HG02885 (cell line): ENCODE data around the gene ANKS3.
A peak's percentile ranks its signal among the peaks of the same experiment; 100 is the strongest.
"Not testable (repeated sequence)": the region's sequence is repeated elsewhere in the genome, so short reads cannot be mapped to it uniquely, and the experiment has no call there.

Experiments
- ATAC-seq: cut with Tn5 transposase; IDR thresholded peaks from one replicate; pipeline ENCODE4 v1.9.1; 2021; ENCODE audit warnings: mild to moderate bottlenecking; ENCODE audit not compliant: unreplicated experiment, poor library complexity

ANKS3 gene

GRCh38 chr16:4760221-4760910 is 26.3 kb upstream of the ANKS3 start:
- no peak for ATAC-seq

- no peak for ATAC-seq
These were observed 21.6 kb upstream of the ANKS3 start for GRCh38 chr16:4755687-4756086.

DNA sequence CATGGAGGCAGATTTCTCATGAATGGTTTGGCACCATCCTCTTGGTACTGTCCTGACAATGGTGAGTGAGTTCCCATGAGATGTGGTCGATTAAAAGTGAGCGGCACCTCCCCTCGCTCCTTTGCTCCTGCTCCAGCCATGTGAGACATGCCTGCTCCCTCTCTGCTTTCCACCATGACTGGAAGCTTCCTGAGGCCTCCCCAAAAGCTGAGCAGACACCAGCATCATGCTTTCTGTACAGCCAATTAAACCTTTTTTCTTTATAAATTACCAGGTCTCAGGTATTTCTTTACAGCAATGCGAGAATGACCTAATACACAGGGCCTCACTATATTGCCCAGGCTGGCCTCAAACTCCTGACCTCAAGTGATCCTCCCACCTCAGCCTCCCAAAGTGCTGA is 20.8 kb upstream of the ANKS3 start:
- ATAC-seq = no peak

DNA sequence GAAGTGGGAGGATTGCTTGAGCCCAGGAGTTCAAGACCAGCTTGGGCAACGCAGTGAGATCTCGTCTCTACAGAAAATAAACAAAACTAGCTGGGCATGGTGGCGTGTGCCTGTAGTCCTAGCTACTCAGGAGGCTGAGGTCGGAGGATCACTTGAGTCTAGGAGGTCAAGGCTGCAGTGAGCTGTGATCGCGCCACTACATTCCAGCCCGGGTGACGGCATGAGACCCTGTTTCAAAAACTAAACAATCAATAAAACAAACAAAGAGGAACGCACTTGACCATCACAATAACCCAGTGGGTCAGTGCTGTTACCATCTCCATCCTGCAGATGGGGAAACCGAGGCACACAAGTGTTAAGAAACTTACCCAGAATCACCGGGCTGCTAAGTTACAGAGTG is 19.2 kb upstream of the ANKS3 start:
- ATAC-seq = no peak

DNA sequence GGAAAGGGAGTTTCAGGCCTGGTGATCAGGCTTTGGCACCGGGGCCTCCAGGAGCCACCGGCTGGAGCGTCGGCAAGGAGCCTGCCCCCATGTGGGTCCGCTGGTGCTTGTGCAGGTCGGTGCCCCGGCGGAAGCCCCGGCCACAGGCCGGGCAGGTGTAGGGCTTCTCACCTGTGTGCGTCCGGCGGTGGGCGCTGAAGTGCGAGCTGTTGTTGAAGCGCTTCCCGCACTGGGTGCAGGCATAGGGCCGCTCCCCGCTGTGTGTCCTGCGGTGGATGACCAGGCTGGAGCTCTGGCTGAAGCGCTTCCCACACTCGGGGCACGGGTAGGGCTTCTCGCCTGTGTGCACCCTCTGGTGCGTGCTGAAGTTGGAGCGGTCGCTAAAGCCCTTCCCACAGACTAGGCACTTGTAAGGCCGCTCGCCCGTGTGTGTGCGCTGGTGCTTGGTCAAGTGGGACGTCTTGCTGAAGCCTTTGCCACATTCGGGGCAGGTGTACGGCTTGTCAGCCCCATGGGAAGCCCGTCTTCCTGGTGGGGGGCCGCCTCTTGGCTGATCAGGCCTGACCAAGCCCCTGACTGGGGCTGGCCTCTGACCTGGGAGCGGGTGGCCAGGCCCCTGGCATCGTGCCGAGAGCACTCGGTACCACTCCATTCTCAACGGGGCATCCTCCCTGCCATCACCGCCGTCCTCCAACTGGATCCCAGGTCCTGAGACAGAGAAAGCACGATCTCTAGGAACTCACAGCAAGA is 18.5 kb upstream of the ANKS3 start:
- no peak for ATAC-seq

DNA sequence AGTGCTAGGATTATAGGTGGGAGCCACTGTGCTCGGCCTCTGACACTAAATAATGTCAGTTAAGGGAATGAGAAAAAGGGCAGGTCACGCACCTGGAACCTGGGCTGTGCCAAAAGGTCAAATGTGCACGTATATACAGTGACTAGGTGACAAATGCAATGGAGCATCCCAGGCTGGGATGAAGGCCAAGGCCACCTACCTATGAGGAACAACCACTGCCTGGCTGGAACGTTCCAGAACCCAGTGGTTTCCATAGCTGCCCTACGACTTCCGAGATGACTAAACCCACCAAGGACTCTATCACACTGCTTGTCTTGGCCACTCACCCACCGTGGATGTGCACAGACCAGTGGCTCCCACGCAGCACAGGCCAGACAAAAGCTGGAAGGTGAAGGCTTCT is 16.8 kb upstream of the ANKS3 start:
- no peak for ATAC-seq

DNA sequence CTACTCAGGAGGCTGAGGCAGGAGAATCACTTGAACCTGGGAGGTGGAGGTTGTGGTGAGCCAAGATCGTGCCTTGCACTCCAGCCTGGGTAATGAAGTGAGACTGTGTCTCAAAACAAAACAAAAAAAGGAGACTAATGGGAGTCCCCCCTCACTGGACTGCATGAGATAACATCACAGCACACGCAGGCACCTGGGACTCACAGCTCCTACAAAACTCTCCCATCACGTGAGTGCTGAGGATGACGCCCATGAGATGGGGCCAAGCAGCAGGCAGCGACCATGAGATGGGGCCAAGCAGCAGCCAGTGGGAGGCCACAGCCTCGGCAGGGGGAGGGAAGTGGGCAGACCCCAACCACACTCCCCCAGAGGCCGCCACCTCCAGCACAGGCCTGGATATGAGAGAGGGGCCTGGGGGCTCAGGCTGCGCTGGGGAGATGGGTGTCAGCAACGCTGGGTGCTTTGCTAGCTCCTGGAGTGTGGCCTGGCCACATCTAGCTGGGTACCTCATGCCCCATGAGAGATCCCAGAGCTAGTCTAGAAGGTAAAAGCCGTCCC is 15.7 kb upstream of the ANKS3 start:
- ATAC-seq = no peak

GRCh38 chr16:4748682-4749411 is 14.8 kb upstream of the ANKS3 start:
- no peak for ATAC-seq

- ATAC-seq = no peak
These were observed 14.0 kb upstream of the ANKS3 start for GRCh38 chr16:4747906-4748681.

DNA sequence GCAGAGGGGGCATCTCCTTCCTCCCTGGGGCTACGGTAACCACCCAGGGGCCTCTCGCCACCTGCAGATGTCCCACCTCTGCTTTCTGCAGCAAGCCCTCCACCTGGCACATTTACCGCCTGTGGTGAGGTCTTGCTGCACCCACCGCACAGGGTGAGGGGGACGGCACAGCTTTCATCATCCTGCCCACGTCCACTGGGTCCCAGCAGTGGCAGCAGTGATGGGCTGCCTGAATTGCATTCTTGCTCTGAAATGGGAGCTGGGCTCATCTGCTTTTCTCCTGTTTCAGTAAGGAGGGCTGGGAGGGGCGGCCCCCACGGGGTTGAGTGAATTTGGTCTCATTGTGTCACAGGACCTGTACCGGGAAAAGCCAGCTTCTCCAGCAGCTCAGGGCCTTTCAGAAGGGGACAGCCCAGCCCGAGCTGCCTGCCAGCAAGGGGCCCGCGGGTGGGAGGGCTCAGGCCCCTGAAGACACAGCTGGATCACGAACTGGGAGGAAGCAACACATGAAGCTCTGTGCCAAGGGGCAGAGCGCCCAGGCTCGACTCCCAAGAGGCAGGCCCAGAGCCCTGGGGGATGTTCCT is 13.0 kb upstream of the ANKS3 start:
- no peak for ATAC-seq

DNA sequence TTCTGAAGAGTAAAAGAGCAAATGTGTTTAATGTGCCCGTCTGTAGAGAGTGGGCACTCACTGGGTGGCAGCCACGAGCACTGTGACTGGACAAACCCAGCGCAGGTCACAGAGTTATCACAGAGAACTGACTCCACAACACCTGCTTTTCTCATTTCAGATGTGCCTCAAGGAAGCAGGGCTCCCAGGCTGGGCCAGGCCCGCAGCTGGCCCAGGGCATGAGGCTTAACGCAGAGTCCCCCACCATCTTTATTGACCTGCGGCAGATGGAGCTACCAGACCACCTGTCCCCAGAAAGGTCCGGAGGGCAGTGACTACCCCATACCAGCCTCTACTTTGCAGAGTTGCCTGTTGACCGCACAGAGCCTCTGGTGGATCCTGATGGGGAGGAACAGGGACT is 12.1 kb upstream of the ANKS3 start:
- ATAC-seq = no peak

DNA sequence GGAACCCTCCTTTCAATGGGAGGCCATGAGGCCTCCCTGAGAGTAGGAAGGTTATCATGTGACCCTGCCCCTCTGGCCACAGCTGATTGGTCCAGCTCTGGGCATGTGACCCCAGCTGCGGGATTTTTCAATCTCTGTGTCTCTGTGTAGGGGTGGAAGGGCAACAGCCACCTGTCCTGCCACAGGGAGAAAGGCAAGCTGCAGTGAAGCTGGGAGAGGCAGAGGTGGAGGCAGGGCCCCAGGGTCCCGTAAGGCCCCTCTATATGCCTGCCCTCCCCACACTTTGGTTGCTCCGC is 11.2 kb upstream of the ANKS3 start:
- ATAC-seq = no peak

GRCh38 chr16:4744555-4745273 is 10.6 kb upstream of the ANKS3 start:
- ATAC-seq = no peak

- no peak for ATAC-seq
These were observed 9.3 kb upstream of the ANKS3 start for GRCh38 chr16:4743226-4743878.

DNA sequence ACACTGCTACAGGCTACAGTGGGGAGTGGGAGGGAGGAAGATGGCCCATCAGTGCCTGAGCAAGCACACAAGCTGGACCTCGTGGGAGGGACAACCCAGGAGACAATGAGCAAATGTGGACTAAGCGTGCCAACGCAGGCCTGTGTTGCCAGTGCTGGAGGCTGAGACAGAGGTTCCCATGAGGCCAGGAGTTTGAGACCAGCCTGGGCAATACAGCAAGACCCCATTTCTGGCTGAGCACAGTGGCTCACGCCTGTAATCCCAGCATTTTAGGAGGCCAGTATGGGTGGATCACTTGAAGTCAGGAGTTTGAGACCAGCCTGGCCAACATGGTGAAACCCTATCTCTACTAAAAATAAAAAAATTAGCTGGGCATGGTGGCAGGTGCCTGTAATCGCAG is 4.3 kb upstream of the ANKS3 start:
- not testable (repeated sequence) for ATAC-seq

DNA sequence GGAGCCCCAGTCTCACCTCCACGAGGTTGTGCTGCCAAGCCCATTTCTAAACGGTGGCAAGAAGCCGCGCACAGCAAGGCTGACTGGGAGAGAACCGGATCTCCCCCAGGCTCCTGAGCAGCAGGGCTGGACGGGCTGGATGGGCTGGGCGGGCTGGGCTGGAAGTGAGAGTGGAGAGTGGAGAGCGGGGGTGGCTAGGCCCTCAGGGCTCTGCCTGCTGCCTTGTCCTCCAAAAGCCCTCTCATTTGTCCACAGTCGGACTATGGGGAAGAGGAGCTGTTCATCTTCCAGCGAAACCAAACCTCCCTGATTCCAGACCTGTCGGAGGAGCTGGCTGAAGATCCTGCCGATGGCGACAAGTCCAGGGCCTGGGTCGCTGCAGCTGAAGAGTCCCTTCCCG is 3.5 kb upstream of the ANKS3 start:
- no peak for ATAC-seq

GRCh38 chr16:4736546-4736945 is 2.5 kb upstream of the ANKS3 start:
- ATAC-seq = no peak

DNA sequence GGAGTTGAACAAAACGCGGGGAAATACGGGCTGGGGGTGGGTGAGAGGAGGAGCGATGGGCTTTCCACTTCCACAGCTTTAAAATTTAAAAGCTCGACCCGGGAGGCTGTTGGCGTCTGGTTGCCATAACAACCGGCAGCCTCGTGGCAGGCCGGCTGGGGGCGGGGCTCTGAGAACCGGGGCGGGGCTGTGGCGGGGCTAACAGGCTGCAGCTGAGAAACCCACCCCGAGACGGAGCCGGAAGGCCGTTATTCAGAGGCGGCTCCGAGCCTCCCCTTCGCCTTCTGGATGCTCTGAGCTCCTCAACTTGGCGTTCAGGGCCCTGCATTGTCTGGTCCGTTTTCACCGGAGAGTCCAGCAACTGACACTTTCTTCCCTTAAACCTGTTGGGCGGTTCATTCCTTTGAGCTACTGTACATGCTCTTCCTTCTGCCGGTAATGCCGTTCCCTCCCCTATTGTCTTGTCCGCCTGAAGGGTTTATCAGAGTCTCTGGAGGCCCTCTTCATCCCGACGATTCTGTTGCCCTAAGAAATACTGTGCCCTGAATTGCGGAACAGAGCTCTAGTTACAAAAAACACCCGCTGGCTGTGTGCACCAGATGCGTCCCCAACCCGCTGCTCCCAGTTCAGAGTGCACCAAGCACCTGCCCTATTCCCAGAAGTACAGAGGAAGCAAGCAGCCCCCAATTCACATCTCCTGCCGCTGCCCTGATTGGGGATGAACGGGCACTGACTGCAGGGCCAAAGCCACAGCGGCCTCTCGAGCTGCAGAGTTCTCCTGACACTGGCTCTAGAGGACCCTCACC is 862 bp upstream of the ANKS3 start:
- ATAC-seq = peak; percentile 67
